Fibroblast of lung (primary cell): ENCODE measurements around the gene CACNA2D3.

ENCODE experiments used
- EZH2 ChIP-seq: IDR thresholded peaks from 2 replicates; pipeline ENCODE4 v1.5.1; 2012; ENCODE audit warnings: low read length, control low read depth, mild to moderate bottlenecking; ENCODE audit errors: missing control alignments
- TF ChIP-seq, protein P1 (sequence below), 2 donors: IDR thresholded peaks in 1 of 2; conservative IDR thresholded peaks in 1 of 2; 1 replicate in 1 of 2; 2 replicates in 1 of 2; pipeline ENCODE4 v1.5.1; 2011 to 2012; ENCODE audit warnings: low read length in 2 of 2, control low read depth in 1 of 2, inconsistent platforms in 1 of 2, low read depth in 1 of 2, mild to moderate bottlenecking in 1 of 2

GRCh38 chr3:54243056-54243931 is 120.9 kb downstream of the CACNA2D3 start:
- TF ChIP-seq, protein P1, sequence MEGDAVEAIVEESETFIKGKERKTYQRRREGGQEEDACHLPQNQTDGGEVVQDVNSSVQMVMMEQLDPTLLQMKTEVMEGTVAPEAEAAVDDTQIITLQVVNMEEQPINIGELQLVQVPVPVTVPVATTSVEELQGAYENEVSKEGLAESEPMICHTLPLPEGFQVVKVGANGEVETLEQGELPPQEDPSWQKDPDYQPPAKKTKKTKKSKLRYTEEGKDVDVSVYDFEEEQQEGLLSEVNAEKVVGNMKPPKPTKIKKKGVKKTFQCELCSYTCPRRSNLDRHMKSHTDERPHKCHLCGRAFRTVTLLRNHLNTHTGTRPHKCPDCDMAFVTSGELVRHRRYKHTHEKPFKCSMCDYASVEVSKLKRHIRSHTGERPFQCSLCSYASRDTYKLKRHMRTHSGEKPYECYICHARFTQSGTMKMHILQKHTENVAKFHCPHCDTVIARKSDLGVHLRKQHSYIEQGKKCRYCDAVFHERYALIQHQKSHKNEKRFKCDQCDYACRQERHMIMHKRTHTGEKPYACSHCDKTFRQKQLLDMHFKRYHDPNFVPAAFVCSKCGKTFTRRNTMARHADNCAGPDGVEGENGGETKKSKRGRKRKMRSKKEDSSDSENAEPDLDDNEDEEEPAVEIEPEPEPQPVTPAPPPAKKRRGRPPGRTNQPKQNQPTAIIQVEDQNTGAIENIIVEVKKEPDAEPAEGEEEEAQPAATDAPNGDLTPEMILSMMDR (conservative IDR thresholded peaks at IDR 0.05 in 1 of 2, IDR thresholded peaks at IDR 0.05 in 1 of 2; ENCODE audit: low read depth in 1 of 2, low read length in 2 of 2) = peak in 1 of 2 donors; percentile 40
- no peak for TF ChIP-seq EZH2
